NCI-H510A (cell line): ENCODE measurements around the gene SNRPD1.
"Not testable (repeated sequence)": the region's sequence is repeated elsewhere in the genome, so short reads cannot be mapped to it uniquely, and the experiment has no call there.

Experiments used
- DNase-seq: peaks from one replicate; lab custom pipeline; 2025; lab: John Stamatoyannopoulos, UW

Gene SNRPD1

GRCh38 chr18:21636769-21637168 is 24.7 kb downstream of the SNRPD1 start:
- DNase-seq: no peak

- no peak for DNase-seq
Observed at GRCh38 chr18:21638822-21639221, 26.7 kb downstream of the SNRPD1 start.

- not testable (repeated sequence) for DNase-seq
Observed at GRCh38 chr18:21640375-21640774, 28.3 kb downstream of the SNRPD1 start.

- DNase-seq: no peak
Observed at GRCh38 chr18:21650311-21650710, 38.2 kb downstream of the SNRPD1 start.

- no peak for DNase-seq
Observed at GRCh38 chr18:21652073-21652472, 40.0 kb downstream of the SNRPD1 start.

- no peak for DNase-seq
Observed at GRCh38 chr18:21653361-21653760, 41.2 kb downstream of the SNRPD1 start.

- DNase-seq: no peak
Observed at GRCh38 chr18:21656402-21656801, 44.3 kb downstream of the SNRPD1 start.

GRCh38 chr18:21660078-21660477 is 48.0 kb downstream of the SNRPD1 start:
- no peak for DNase-seq

- DNase-seq: no peak
Observed at GRCh38 chr18:21662581-21662980, 50.5 kb downstream of the SNRPD1 start.

GRCh38 chr18:21663578-21663977 is 51.5 kb downstream of the SNRPD1 start:
- no peak for DNase-seq

- no peak for DNase-seq
Observed at GRCh38 chr18:21664069-21664468, 52.0 kb downstream of the SNRPD1 start.

GRCh38 chr18:21669736-21670285 is 57.7 kb downstream of the SNRPD1 start:
- peak; percentile 18 for DNase-seq

- no peak for DNase-seq
Observed at GRCh38 chr18:21672521-21673267, 60.6 kb downstream of the SNRPD1 start.

- DNase-seq: not testable (repeated sequence)
Observed at GRCh38 chr18:21675354-21675753, 63.2 kb downstream of the SNRPD1 start.

GRCh38 chr18:21678859-21679258 is 66.7 kb downstream of the SNRPD1 start:
- no peak for DNase-seq

GRCh38 chr18:21680161-21680560 is 68.0 kb downstream of the SNRPD1 start:
- no peak for DNase-seq

GRCh38 chr18:21682371-21683051 is 70.4 kb downstream of the SNRPD1 start:
- DNase-seq: no peak
